HCT116 (cell line): ENCODE results near the gene MED14. TPM values are rescaled to one million over a fixed set of nuclear protein-coding genes. Genes with fewer than 3 reads are reported as not detected.

ENCODE experiments used
- ATAC-seq: fragments of 200-7000 bp; cut with Tn5 transposase; 2 replicates; pipeline ENCODE4 v1.9.1; 2020; ENCODE audit warnings: mild to moderate bottlenecking, moderate library complexity
- BruUV-seq: library from RNA; stranded (reverse); fragments of 400-500 nt; replicated peaks from 2 replicates; lab custom pipeline; 2021; lab: Mats Ljungman, UMichigan
- CTCF ChIA-PET: fragments of 300-600 bp; sonication (Branson Sonifier 250); formaldehyde crosslinking; loops from one replicate; lab custom pipeline; 2021; ENCODE audit warnings: antibody characterized with exemption; lab: Charles Lee
- POLR2A ChIA-PET: fragments of 300-600, 350-600 bp; sonication (Branson Sonifier 250); formaldehyde crosslinking; loops from one replicate; lab custom pipeline; 2021; ENCODE audit warnings: antibody characterized with exemption; lab: Charles Lee
- RAD21 ChIA-PET, 2 experiments: fragments of 300-600 bp; sonication (Branson Sonifier 250); formaldehyde crosslinking; loops; one replicate each; lab custom pipeline; 2023; ENCODE audit warnings: low total read pairs in 2 of 2; ENCODE audit not compliant: uncharacterized antibody in 2 of 2, unreplicated experiment in 2 of 2, low non-redundant PET in 1 of 2; lab: Charles Lee
- DNase-seq: peaks from one replicate; pipeline ENCODE4 v3.0.0-alpha.2; 2010; ENCODE audit warnings: low read depth, low spot score
- H2AFZ ChIP-seq: fragments of 200-600 bp; shearing (Covaris generic), sonication (generic); 2 replicates; pipeline ENCODE4 v1.6.1; 2017; ENCODE audit warnings: low read depth, mixed run types, mixed read lengths, antibody characterized with exemption, low read length; ENCODE audit not compliant: poor library complexity, severe bottlenecking
- H3K27ac ChIP-seq: 2 replicates; pipeline ENCODE4 v1.5.1; 2012; ENCODE audit warnings: low read depth, low read length
- H3K27me3 ChIP-seq: fragments of 200-600 bp; sonication (generic); 2 replicates; pipeline ENCODE4 v1.6.1; 2016; ENCODE audit warnings: mixed run types, low read length, mixed read lengths; ENCODE audit not compliant: insufficient read depth
- H3K36me3 ChIP-seq, 2 experiments: fragments of 200-500 bp in 1 of 2; fragments of 200-600 bp in 1 of 2; sonication (Bioruptor generic) in 1 of 2; sonication (generic) in 1 of 2; 2 replicates each; pipeline versions ENCODE4 v1.5.1 to v1.6.1; 2014 to 2016; ENCODE audit warnings: low read length in 2 of 2, inconsistent platforms in 1 of 2, mixed read lengths in 1 of 2, mixed run types in 1 of 2; ENCODE audit not compliant: insufficient read depth in 2 of 2, control insufficient read depth in 1 of 2
- H3K4me1 ChIP-seq, 2 experiments: fragments of 200-600 bp in 1 of 2; sonication (generic) in 1 of 2; 2 replicates each; pipeline versions ENCODE4 v1.5.1 to v1.6.1; 2012 to 2017; ENCODE audit warnings: low read length in 2 of 2, inconsistent platforms in 1 of 2, mild to moderate bottlenecking in 1 of 2, mixed read lengths in 1 of 2, mixed run types in 1 of 2, moderate library complexity in 1 of 2; ENCODE audit not compliant: insufficient read depth in 2 of 2, control insufficient read depth in 1 of 2
- H3K4me2 ChIP-seq: fragments of 200-600 bp; sonication (generic); 2 replicates; pipeline ENCODE4 v1.6.1; 2017; ENCODE audit warnings: mixed run types, low read length, mixed read lengths
- H3K4me3 ChIP-seq, 2 experiments: fragments of 200-600 bp in 1 of 2; sonication (generic) in 1 of 2; replicated peaks in 1 of 2; 2 replicates each; pipeline ENCODE4 v1.5.1; 2011 to 2016; ENCODE audit warnings: low read length in 2 of 2, control low read depth in 1 of 2, low read depth in 1 of 2, mild to moderate bottlenecking in 1 of 2, mixed read lengths in 1 of 2, mixed run types in 1 of 2
- H3K79me2 ChIP-seq: fragments of 200-600 bp; sonication (generic); 2 replicates; pipeline ENCODE4 v1.6.1; 2017; ENCODE audit warnings: mild to moderate bottlenecking, mixed run types, low read length, moderate library complexity, mixed read lengths; ENCODE audit not compliant: insufficient read depth
- H3K9ac ChIP-seq: fragments of 200-600 bp; sonication (generic); 2 replicates; pipeline ENCODE4 v1.6.1; 2016; ENCODE audit warnings: low read length, mixed read lengths
- H3K9me2 ChIP-seq: fragments of 200-600 bp; sonication (generic), shearing (Covaris generic); 2 replicates; pipeline ENCODE4 v1.6.1; 2017; ENCODE audit warnings: mixed run types, mild to moderate bottlenecking, moderate library complexity; ENCODE audit not compliant: insufficient read depth
- H3K9me3 ChIP-seq, 2 experiments: fragments of 200-500 bp in 1 of 2; fragments of 200-600 bp in 1 of 2; sonication (Bioruptor generic) in 1 of 2; sonication (generic) in 1 of 2; 2 replicates each; pipeline ENCODE4 v1.6.1; 2014 to 2017; ENCODE audit warnings: low read length in 2 of 2, mixed read lengths in 2 of 2, inconsistent platforms in 1 of 2, low read depth in 1 of 2, mild to moderate bottlenecking in 1 of 2, mixed run types in 1 of 2, moderate library complexity in 1 of 2; ENCODE audit not compliant: control insufficient read depth in 1 of 2, insufficient read depth in 1 of 2
- H4K20me1 ChIP-seq: fragments of 200-600 bp; sonication (generic), shearing (Covaris generic); 2 replicates; pipeline ENCODE4 v1.6.1; 2017; ENCODE audit warnings: mixed run types, mild to moderate bottlenecking, moderate library complexity; ENCODE audit not compliant: insufficient read depth
- ATF3 ChIP-seq: IDR thresholded peaks from 2 replicates; pipeline ENCODE4 v1.6.1; 2012
- CTCF ChIP-seq, 3 experiments: fragments of 200-600 bp in 1 of 3; sonication (generic) in 1 of 3; IDR thresholded peaks in 2 of 3; conservative IDR thresholded peaks in 1 of 3; 2 replicates each; pipeline ENCODE4 v1.5.1; 2012 to 2017; ENCODE audit warnings: low read depth in 2 of 3, low read length in 2 of 3, antibody characterized with exemption in 1 of 3, borderline replicate concordance in 1 of 3, control low read depth in 1 of 3, mild to moderate bottlenecking in 1 of 3, mixed read lengths in 1 of 3, mixed run types in 1 of 3, moderate library complexity in 1 of 3; ENCODE audit not compliant: insufficient read depth in 1 of 3
- EZH2phosphoT487 ChIP-seq: fragments of 200-600 bp; IDR thresholded peaks from 2 replicates; pipeline ENCODE4 v1.6.1; 2018; ENCODE audit warnings: antibody characterized with exemption, borderline replicate concordance
- POLR2A ChIP-seq: IDR thresholded peaks from 2 replicates; pipeline ENCODE4 v1.7.0; 2011; ENCODE audit warnings: borderline replicate concordance; ENCODE audit not compliant: insufficient read depth, insufficient read length; ENCODE audit errors: extremely low read depth
- intact Hi-C: fragments of 100-400 bp; cut with micrococcal nuclease; formaldehyde crosslinking; loops from 2 replicates; pipeline ENCODE4 v1.10.0; 2022
- total RNA-seq: library from RNA; stranded (reverse); gene quantifications from one replicate; pipeline ENCODE4 v1.2.1, GENCODE V29; 2021; ENCODE audit not compliant: unreplicated experiment
- TF ChIP-seq, protein P1 (sequence below): IDR thresholded peaks from 2 replicates; pipeline ENCODE4 v1.6.1; 2011; ENCODE audit warnings: mild to moderate bottlenecking, low read length, moderate library complexity; ENCODE audit not compliant: insufficient replicate concordance; ENCODE audit errors: extremely low read depth
- TF ChIP-seq, protein P2 (sequence below): IDR thresholded peaks from 2 replicates; pipeline ENCODE4 v1.6.1; 2012; ENCODE audit warnings: low read depth

MED14 gene
- total RNA-seq, 1 experiment from 2014 or later: 51.8 TPM

DNA sequence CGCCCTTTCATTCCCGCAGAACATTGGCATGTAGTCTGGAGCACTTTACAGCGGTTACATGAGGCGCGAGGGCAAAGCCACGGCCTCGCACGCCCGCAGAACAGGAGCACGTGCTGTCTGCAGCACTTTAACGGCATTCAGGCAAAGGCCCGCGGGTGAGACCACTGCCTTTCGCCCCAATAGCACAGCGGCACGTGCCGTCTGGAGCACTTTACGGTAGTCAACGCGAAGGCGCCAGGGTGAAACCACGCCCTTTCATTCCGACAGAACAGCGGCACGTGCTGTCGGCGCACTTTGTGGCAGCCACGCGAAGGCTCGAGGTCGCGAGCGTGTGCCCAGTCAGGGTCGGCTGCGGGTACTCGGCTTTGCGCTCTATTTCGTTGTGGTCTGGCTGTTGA, 112.2 kb downstream of the MED14 start, which contains the start of gene MPC1L (continued):
- no peak for TF ChIP-seq CTCF (IDR thresholded peaks at IDR 0.05 in 2 of 3, conservative IDR thresholded peaks at IDR 0.05 in 1 of 3; ENCODE audit: borderline replicate concordance in 1 of 3, insufficient read depth in 1 of 3, low read depth in 2 of 3, low read length in 2 of 3)

DNA sequence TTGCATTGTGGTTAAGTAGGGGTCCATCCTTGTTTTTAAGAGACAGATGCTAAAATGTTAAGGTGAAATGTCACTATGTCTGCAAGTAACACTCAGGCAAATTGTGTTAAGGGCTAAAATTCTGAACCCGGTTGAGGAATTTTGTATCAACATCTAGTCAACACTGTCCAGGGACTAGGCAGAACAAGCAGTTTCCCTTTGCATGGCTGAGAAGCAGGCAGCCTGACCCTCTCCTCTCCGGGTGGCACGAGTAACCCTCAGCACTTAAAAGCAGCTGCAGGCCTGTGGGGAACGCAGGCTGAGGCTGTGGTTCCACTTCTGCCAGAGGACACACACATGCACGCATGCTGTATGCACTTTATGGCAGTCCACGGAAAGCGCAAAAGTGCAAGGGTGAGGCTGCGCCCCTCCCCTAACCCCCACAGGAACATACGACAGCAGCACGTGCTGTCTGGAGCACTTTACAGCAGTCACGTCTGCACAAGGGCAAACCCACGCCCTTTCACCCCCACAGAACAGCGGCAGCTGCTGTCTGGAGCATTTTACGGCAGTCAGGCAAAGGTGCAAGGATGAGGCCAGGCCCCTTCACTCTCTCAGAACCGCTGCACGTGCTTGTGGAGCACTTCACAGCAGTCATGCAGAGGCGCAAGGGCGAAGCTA, 112.7 kb downstream of the MED14 start:
- DNase-seq: no peak
- Histone ChIP-seq H3K4me1 (no peaks in the 10 kb centered on the region), H3K79me2 (no peaks in the 10 kb centered on the region), H3K4me3 (no peak overlapping the region), H3K4me2 (no peak overlapping the region), H3K27me3 (no peaks in the 10 kb centered on the region), H3K36me3 (no peaks in the 10 kb centered on the region; a peak in 1 of 4 replicates), H3K9me3 (no peaks in the 10 kb centered on the region), H4K20me1 (no peaks in the 10 kb centered on the region), H2AFZ (no peak overlapping the region), H3K9ac (no peak overlapping the region), H3K27ac (no peak overlapping the region), H3K9me2 (no peaks in the 10 kb centered on the region)
- ChIA-PET CTCF (no interaction called here), POLR2A (no interaction called here), RAD21 (no interaction called here)
- ATAC-seq: no peak
- intact Hi-C loops: no loop called here
- no TSS peak for BruUV-seq
- TF ChIP-seq, protein P1, sequence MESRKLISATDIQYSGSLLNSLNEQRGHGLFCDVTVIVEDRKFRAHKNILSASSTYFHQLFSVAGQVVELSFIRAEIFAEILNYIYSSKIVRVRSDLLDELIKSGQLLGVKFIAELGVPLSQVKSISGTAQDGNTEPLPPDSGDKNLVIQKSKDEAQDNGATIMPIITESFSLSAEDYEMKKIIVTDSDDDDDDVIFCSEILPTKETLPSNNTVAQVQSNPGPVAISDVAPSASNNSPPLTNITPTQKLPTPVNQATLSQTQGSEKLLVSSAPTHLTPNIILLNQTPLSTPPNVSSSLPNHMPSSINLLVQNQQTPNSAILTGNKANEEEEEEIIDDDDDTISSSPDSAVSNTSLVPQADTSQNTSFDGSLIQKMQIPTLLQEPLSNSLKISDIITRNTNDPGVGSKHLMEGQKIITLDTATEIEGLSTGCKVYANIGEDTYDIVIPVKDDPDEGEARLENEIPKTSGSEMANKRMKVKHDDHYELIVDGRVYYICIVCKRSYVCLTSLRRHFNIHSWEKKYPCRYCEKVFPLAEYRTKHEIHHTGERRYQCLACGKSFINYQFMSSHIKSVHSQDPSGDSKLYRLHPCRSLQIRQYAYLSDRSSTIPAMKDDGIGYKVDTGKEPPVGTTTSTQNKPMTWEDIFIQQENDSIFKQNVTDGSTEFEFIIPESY: no peak
- TF ChIP-seq, protein P2, sequence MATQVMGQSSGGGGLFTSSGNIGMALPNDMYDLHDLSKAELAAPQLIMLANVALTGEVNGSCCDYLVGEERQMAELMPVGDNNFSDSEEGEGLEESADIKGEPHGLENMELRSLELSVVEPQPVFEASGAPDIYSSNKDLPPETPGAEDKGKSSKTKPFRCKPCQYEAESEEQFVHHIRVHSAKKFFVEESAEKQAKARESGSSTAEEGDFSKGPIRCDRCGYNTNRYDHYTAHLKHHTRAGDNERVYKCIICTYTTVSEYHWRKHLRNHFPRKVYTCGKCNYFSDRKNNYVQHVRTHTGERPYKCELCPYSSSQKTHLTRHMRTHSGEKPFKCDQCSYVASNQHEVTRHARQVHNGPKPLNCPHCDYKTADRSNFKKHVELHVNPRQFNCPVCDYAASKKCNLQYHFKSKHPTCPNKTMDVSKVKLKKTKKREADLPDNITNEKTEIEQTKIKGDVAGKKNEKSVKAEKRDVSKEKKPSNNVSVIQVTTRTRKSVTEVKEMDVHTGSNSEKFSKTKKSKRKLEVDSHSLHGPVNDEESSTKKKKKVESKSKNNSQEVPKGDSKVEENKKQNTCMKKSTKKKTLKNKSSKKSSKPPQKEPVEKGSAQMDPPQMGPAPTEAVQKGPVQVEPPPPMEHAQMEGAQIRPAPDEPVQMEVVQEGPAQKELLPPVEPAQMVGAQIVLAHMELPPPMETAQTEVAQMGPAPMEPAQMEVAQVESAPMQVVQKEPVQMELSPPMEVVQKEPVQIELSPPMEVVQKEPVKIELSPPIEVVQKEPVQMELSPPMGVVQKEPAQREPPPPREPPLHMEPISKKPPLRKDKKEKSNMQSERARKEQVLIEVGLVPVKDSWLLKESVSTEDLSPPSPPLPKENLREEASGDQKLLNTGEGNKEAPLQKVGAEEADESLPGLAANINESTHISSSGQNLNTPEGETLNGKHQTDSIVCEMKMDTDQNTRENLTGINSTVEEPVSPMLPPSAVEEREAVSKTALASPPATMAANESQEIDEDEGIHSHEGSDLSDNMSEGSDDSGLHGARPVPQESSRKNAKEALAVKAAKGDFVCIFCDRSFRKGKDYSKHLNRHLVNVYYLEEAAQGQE: no peak
- TF ChIP-seq POLR2A (no peak), ATF3 (no peak), EZH2phosphoT487 (no peak)
